NCI-H82 (cell line): ENCODE data around the gene ARHGEF35.
A peak's percentile ranks its signal among the peaks of the same experiment; 100 is the strongest.
"Not testable (repeated sequence)": the region's sequence is repeated elsewhere in the genome, so short reads cannot be mapped to it uniquely, and the experiment has no call there.

Source experiments
- DNase-seq: peaks from one replicate; lab custom pipeline; 2025; lab: John Stamatoyannopoulos, UW

The ARHGEF35 gene

GRCh38 chr7:144178380-144179164, 17.1 kb downstream of the ARHGEF35 start:
- DNase-seq: peak; percentile 35

GRCh38 chr7:144174613-144175012, 21.0 kb downstream of the ARHGEF35 start:
- no peak for DNase-seq

GRCh38 chr7:144171594-144172350, 23.9 kb downstream of the ARHGEF35 start:
- DNase-seq: not testable (repeated sequence)

- DNase-seq: no peak
Observed at GRCh38 chr7:144164784-144165183, 30.8 kb downstream of the ARHGEF35 start.

GRCh38 chr7:144158861-144159260, 36.8 kb downstream of the ARHGEF35 start:
- DNase-seq: no peak

- DNase-seq: no peak
Observed at GRCh38 chr7:144148224-144148827, 47.3 kb downstream of the ARHGEF35 start.

- no peak for DNase-seq
Observed at GRCh38 chr7:144144426-144144825, 51.2 kb downstream of the ARHGEF35 start.

- no peak for DNase-seq
Observed at GRCh38 chr7:144142187-144142586, 53.4 kb downstream of the ARHGEF35 start.

- no peak for DNase-seq
Observed at GRCh38 chr7:144137501-144137900, 58.1 kb downstream of the ARHGEF35 start.
